Measurements from ENCODE around the gene TOX3. TPM values are rescaled to one million over a fixed set of nuclear protein-coding genes. Genes with fewer than 3 reads are reported as not detected.

TOX3 gene
- total and polyA plus RNA-seq, 10 of the 15 experiments (the other 5 are each of a cell fraction or from before 2014, with no cell fraction given), result not detected

DNA sequence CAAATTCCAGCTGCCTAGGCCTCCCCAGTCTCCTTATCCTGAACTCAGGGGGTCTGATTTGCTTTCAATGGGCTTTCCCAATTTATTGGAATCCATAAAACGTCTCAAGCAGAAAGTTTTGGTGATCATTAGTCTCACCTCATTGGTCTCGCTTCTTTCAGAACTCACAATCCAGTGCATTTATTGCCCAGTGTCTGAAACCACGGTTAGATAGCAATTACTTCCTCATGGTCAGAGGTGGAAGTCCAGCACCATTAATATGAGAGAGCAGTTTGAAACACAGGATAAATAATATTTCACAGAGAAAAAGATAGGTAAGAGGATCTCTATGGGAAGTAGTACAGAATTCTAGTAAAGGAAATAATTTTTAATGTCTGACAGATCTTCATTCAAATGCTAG lies 128.7 kb downstream of the TOX3 start (continued):
- TF ChIP-seq, protein P1, sequence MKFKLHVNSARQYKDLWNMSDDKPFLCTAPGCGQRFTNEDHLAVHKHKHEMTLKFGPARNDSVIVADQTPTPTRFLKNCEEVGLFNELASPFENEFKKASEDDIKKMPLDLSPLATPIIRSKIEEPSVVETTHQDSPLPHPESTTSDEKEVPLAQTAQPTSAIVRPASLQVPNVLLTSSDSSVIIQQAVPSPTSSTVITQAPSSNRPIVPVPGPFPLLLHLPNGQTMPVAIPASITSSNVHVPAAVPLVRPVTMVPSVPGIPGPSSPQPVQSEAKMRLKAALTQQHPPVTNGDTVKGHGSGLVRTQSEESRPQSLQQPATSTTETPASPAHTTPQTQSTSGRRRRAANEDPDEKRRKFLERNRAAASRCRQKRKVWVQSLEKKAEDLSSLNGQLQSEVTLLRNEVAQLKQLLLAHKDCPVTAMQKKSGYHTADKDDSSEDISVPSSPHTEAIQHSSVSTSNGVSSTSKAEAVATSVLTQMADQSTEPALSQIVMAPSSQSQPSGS (IDR thresholded peaks at IDR 0.05; ENCODE audit: low read length), result no peak
- TF ChIP-seq EED (IDR thresholded peaks at IDR 0.05; ENCODE audit: low read depth) (no peak), ETV6 (conservative IDR thresholded peaks at IDR 0.05 in 1 of 2, IDR thresholded peaks at IDR 0.05 in 1 of 2; ENCODE audit: borderline replicate concordance in 1 of 2, low read depth in 1 of 2) (no peak), MTA3 (IDR thresholded peaks at IDR 0.05; ENCODE audit: borderline replicate concordance, low read length) (no peak), CHD4 (IDR thresholded peaks at IDR 0.05) (no peak), RAD51 (IDR thresholded peaks at IDR 0.05) (no peak)
- TF ChIP-seq, protein P2, sequence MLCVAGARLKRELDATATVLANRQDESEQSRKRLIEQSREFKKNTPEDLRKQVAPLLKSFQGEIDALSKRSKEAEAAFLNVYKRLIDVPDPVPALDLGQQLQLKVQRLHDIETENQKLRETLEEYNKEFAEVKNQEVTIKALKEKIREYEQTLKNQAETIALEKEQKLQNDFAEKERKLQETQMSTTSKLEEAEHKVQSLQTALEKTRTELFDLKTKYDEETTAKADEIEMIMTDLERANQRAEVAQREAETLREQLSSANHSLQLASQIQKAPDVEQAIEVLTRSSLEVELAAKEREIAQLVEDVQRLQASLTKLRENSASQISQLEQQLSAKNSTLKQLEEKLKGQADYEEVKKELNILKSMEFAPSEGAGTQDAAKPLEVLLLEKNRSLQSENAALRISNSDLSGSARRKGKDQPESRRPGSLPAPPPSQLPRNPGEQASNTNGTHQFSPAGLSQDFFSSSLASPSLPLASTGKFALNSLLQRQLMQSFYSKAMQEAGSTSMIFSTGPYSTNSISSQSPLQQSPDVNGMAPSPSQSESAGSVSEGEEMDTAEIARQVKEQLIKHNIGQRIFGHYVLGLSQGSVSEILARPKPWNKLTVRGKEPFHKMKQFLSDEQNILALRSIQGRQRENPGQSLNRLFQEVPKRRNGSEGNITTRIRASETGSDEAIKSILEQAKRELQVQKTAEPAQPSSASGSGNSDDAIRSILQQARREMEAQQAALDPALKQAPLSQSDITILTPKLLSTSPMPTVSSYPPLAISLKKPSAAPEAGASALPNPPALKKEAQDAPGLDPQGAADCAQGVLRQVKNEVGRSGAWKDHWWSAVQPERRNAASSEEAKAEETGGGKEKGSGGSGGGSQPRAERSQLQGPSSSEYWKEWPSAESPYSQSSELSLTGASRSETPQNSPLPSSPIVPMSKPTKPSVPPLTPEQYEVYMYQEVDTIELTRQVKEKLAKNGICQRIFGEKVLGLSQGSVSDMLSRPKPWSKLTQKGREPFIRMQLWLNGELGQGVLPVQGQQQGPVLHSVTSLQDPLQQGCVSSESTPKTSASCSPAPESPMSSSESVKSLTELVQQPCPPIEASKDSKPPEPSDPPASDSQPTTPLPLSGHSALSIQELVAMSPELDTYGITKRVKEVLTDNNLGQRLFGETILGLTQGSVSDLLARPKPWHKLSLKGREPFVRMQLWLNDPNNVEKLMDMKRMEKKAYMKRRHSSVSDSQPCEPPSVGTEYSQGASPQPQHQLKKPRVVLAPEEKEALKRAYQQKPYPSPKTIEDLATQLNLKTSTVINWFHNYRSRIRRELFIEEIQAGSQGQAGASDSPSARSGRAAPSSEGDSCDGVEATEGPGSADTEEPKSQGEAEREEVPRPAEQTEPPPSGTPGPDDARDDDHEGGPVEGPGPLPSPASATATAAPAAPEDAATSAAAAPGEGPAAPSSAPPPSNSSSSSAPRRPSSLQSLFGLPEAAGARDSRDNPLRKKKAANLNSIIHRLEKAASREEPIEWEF (IDR thresholded peaks at IDR 0.05; ENCODE audit: insufficient replicate concordance, low read depth, low read length), result no peak
- TF ChIP-seq, protein P3, sequence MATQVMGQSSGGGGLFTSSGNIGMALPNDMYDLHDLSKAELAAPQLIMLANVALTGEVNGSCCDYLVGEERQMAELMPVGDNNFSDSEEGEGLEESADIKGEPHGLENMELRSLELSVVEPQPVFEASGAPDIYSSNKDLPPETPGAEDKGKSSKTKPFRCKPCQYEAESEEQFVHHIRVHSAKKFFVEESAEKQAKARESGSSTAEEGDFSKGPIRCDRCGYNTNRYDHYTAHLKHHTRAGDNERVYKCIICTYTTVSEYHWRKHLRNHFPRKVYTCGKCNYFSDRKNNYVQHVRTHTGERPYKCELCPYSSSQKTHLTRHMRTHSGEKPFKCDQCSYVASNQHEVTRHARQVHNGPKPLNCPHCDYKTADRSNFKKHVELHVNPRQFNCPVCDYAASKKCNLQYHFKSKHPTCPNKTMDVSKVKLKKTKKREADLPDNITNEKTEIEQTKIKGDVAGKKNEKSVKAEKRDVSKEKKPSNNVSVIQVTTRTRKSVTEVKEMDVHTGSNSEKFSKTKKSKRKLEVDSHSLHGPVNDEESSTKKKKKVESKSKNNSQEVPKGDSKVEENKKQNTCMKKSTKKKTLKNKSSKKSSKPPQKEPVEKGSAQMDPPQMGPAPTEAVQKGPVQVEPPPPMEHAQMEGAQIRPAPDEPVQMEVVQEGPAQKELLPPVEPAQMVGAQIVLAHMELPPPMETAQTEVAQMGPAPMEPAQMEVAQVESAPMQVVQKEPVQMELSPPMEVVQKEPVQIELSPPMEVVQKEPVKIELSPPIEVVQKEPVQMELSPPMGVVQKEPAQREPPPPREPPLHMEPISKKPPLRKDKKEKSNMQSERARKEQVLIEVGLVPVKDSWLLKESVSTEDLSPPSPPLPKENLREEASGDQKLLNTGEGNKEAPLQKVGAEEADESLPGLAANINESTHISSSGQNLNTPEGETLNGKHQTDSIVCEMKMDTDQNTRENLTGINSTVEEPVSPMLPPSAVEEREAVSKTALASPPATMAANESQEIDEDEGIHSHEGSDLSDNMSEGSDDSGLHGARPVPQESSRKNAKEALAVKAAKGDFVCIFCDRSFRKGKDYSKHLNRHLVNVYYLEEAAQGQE (IDR thresholded peaks at IDR 0.05; ENCODE audit: low read depth, low read length), result no peak
